NCI-H82 (cell line): ENCODE results near the gene USP17L22.
"Not testable (repeated sequence)": the region's sequence is repeated elsewhere in the genome, so short reads cannot be mapped to it uniquely, and the experiment has no call there.

Experiments
- DNase-seq: peaks from one replicate; lab custom pipeline; 2025; lab: John Stamatoyannopoulos, UW

The USP17L22 gene, protein sequence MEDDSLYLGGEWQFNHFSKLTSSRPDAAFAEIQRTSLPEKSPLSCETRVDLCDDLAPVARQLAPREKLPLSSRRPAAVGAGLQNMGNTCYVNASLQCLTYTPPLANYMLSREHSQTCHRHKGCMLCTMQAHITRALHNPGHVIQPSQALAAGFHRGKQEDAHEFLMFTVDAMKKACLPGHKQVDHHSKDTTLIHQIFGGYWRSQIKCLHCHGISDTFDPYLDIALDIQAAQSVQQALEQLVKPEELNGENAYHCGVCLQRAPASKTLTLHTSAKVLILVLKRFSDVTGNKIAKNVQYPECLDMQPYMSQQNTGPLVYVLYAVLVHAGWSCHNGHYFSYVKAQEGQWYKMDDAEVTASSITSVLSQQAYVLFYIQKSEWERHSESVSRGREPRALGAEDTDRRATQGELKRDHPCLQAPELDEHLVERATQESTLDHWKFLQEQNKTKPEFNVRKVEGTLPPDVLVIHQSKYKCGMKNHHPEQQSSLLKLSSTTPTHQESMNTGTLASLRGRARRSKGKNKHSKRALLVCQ

GRCh38 chr4:9267319-9267718 lies at the start of gene USP17L22:
Gene USP17L22 (plus strand): TSS chr4:9267619. CDS start chr4:9267619, 0 bp downstream.
- not testable (repeated sequence) for DNase-seq

DNA sequence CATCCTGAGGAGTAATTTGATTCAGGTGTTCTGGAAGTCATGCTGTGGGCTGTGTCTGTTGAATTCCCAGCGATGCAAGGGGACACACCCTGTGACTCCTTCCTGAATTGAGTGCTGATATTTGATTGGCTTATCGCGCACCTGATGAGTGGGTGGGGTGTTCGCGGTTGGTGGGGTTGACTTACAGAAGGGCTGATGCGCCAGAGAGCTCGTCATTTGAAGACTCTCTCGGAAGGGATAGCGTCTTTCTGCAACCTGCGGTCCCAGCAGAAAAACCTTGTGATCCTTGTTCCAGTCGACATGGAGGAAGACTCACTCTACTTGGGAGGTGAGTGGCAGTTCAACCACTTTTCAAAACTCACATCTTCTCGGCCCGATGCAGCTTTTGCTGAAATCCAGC lies 47.6 kb upstream of the USP17L22 start, which contains the start of gene USP17L12:
USP17L12 (plus strand) TSS at position 301 of the 400 bp plus-strand sequence; CDS start at position 301, 0 bp downstream.
- not testable (repeated sequence) for DNase-seq

DNA sequence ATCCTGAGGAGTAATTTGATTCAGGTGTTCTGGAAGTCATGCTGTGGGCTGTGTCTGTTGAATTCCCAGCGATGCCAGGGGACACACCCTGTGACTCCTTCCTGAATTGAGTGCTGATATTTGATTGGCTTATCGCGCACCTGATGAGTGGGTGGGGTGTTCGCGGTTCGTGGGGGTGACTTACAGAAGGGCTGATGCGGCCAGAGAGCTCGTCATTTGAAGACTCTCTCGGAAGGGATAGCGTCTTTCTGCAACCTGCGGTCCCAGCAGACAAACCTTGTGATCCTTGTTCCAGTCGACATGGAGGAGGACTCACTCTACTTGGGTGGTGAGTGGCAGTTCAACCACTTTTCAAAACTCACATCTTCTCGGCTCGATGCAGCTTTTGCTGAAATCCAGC lies 42.8 kb upstream of the USP17L22 start, which contains the start of gene USP17L13:
USP17L13 (plus strand) TSS at position 301 of the 400 bp plus-strand sequence; CDS start at position 301, 0 bp downstream.
- DNase-seq: not testable (repeated sequence)

GRCh38 chr4:9230249-9230648 lies 37.2 kb upstream of the USP17L22 start:
- DNase-seq: not testable (repeated sequence)

- DNase-seq: not testable (repeated sequence)
Observed at GRCh38 chr4:9234085-9234484, 33.3 kb upstream of the USP17L22 start, which contains the start of gene USP17L15. Gene USP17L15 (plus strand): TSS chr4:9234385. CDS start chr4:9234385, 0 bp downstream.

- not testable (repeated sequence) for DNase-seq
Observed at GRCh38 chr4:9238461-9238860, 29.0 kb upstream of the USP17L22 start.

DNA sequence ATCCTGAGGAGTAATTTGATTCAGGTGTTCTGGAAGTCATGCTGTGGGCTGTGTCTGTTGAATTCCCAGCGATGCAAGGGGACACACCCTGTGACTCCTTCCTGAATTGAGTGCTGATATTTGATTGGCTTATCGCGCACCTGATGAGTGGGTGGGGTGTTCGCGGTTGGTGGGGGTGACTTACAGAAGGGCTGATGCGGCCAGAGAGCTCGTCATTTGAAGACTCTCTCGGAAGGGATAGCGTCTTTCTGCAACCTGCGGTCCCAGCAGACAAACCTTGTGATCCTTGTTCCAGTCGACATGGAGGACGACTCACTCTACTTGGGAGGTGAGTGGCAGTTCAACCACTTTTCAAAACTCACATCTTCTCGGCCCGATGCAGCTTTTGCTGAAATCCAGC lies 23.8 kb upstream of the USP17L22 start, which contains the start of gene USP17L17:
USP17L17 (plus strand) TSS at position 301 of the 400 bp plus-strand sequence; CDS start at position 301, 0 bp downstream.
- DNase-seq: not testable (repeated sequence)

DNA sequence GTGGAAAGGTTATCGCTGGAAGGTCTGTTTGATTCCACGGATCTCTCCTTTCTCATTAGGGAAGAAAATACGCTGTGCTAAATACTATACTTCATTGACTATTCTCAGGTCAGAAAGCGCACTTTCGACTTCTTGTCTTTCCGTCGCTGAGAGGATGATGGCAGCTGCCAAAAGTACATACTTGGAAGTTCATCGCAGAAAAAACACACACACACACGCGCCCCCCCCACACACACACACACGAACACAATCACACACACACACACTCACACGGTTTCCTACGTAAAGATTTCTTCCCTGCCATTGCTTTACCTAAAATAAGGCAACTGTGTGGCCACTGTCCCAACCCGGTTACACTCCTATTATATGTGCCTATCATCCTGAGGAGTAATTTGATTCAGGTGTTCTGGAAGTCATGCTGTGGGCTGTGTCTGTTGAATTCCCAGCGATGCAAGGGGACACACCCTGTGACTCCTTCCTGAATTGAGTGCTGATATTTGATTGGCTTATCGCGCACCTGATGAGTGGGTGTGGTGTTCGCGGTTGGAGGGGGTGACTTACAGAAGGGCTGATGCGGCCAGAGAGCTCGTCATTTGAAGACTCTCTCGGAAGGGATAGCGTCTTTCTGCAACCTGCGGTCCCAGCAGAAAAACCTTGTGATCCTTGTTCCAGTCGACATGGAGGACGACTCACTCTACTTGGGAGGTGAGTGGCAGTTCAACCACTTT lies 19.3 kb upstream of the USP17L22 start, which contains the start of gene USP17L18:
USP17L18 (plus strand) TSS at position 678 of the 728 bp plus-strand sequence; CDS start at position 678, 0 bp downstream.
- not testable (repeated sequence) for DNase-seq

DNA sequence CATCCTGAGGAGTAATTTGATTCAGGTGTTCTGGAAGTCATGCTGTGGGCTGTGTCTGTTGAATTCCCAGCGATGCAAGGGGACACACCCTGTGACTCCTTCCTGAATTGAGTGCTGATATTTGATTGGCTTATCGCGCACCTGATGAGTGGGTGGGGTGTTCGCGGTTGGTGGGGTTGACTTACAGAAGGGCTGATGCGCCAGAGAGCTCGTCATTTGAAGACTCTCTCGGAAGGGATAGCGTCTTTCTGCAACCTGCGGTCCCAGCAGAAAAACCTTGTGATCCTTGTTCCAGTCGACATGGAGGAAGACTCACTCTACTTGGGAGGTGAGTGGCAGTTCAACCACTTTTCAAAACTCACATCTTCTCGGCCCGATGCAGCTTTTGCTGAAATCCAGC lies 14.3 kb upstream of the USP17L22 start, which contains the start of gene USP17L19:
USP17L19 (plus strand) TSS at position 301 of the 400 bp plus-strand sequence; CDS start at position 301, 0 bp downstream.
- DNase-seq: not testable (repeated sequence)

DNA sequence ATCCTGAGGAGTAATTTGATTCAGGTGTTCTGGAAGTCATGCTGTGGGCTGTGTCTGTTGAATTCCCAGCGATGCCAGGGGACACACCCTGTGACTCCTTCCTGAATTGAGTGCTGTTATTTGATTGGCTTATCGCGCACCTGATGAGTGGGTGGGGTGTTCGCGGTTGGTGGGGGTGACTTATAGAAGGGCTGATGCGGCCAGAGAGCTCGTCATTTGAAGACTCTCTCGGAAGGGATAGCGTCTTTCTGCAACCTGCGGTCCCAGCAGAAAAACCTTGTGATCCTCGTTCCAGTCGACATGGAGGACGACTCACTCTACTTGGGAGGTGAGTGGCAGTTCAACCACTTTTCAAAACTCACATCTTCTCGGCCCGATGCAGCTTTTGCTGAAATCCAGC lies 9.6 kb upstream of the USP17L22 start, which contains the start of gene USP17L20:
USP17L20 (plus strand) TSS at position 301 of the 400 bp plus-strand sequence; CDS start at position 301, 0 bp downstream.
- not testable (repeated sequence) for DNase-seq

- DNase-seq: not testable (repeated sequence)
Observed at GRCh38 chr4:9262572-9262971, 4.8 kb upstream of the USP17L22 start, which contains the start of gene USP17L21. Gene USP17L21 (plus strand): TSS chr4:9262872. CDS start chr4:9262872, 0 bp downstream.

DNA sequence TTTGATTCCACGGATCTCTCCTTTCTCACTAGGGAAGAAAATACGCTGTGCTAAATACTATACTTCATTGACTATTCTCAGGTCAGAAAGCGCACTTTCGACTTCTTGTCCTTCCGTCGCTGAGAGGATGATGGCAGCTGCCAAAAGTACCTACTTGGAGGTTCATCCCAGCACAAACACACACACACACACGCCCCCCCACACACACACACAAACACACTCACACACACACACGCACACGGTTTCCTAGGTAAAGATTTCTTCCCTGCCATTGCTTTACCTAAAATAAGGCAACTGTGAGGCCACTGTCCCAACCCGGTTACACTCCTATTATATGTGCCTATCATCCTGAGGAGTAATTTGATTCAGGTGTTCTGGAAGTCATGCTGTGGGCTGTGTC lies 4.3 kb downstream of the USP17L22 start:
- not testable (repeated sequence) for DNase-seq
